Hematopoietic multipotent progenitor cell treated with erythropoietin and hydrocortisone succinate and interleukin-3 and kit ligand, for 15 days (in vitro differentiated cells): ENCODE measurements around the gene COG5.
A peak's percentile ranks its signal among the peaks of the same experiment; 100 is the strongest.

Experiments used
- DNase-seq: peaks from one replicate; pipeline ENCODE4 v3.0.0-alpha.2; 2015; ENCODE audit warnings: low spot score

COG5 gene

GRCh38 chr7:107463139-107464078 lies 100.3 kb downstream of the COG5 start:
- DNase-seq: peak; percentile 68

- DNase-seq: no peak
Measured at GRCh38 chr7:107461938-107462533, 101.7 kb downstream of the COG5 start.

DNA sequence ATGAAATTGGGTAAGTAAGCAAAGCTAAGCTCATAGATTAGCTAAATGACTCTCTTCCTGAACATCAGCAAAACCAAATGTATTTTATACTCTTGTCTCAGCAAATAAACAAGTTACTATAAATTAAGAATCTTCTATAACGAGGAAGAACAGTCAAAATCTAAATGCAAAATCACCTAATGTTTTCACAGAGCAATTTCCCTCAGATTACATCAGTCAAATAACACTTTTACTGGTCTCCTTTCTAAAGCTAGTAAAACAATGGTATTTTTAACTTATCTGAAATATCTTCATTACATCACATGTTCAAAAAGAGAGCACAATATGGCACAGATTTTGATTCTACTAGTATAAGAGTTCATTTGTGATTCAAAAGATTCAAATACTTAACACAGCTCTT lies 110.3 kb downstream of the COG5 start:
- DNase-seq: no peak

GRCh38 chr7:107450970-107451369 lies 112.8 kb downstream of the COG5 start:
- no peak for DNase-seq

DNA sequence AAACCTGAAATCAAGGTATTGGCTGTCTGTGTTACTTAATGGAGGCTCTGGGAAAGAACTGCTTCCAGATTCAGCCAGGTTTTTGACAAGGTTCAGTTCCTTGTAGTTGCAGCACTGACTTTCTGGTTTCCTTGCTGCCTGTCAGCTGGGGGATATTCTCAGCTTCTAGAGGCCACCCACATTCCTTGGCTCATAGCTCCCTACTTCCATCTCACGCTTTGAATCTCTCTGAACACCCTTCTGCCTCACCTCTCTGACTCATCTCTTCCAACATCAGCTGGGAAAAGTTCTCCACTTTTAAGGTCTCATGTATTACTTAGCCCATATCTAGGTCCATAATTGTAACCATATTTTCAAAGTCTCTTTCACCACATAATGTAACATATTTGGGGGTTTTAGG lies 116.7 kb downstream of the COG5 start:
- DNase-seq: no peak

- no peak for DNase-seq
Measured at GRCh38 chr7:107446531-107446930, 117.2 kb downstream of the COG5 start.

- DNase-seq: no peak
Measured at GRCh38 chr7:107442678-107443077, 121.0 kb downstream of the COG5 start.

DNA sequence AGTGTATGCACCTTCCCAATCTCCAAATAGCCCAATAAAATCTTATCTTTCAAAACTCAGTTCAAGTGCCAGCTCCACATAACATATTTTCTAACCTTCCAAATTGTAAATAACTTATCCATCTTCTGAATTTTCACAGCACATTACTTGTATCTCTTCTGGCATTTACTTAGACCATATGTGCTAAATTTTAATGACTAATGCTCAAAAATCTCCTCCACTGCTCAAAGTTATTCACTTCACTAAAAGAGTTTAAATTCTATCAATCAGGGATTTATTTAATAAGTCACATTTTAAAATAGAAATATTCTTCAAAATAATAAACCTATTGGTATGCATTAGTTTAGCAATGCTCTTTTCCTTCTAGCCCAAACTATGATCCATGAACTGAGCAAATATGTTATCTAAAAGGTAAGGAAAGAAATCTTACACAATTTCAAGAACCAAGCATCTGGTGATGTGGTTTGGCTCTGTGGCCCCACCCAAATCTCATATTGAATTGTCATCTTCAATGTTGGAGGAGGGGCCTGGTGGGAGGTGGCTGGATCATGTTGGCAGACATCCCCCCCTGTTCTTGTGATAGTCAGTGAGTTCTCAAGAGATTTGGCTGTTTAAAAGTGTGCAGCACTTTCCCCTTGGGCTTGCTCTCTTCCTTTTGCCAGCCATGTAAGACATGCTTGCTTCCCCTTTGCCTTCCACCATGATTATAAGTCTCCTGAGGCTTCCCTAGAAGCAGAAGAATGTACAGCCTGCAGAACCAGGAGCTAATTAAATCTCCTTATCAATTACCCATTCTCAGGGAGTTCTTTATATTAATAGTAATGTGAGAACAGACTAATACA lies 121.9 kb downstream of the COG5 start:
- DNase-seq: no peak

DNA sequence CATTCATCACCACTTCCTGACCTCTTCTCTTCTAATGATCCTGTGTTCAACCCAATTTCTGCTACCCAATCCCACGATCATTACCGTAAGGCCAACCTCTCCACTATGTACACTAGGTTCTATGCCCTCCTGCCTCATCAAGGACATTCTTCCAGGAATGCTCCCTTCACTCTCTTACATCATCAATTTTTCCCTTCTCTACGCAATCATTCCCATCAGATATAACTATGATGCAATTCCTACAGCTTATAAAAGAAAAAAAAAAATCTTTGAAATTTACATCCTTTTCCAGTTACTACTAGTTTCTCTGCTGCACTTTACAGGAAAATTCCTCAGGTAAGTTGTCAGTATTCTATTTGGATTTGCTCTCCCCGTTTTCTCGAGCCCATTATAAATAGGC lies 124.7 kb downstream of the COG5 start:
- DNase-seq: no peak

DNA sequence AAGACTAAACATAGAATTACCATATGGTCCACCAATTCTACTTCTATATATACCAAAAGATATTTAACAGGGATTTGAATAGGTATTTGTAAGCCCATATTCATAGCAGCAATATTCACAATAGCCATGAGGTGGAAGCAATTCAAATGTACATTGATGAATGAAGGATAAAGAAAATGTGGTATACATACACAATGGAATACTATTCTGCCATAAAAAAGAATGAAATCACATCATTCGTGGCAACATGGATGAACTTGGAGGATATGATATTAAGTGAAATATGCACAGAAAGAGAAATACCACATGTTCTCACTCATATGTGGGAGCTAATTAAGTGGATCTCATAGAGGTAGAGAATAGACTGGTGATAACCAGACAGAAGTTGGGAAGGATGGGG lies 128.0 kb downstream of the COG5 start:
- no peak for DNase-seq

GRCh38 chr7:107432261-107432660 lies 131.5 kb downstream of the COG5 start:
- no peak for DNase-seq

- DNase-seq: no peak
Measured at GRCh38 chr7:107430057-107430456, 133.7 kb downstream of the COG5 start.

DNA sequence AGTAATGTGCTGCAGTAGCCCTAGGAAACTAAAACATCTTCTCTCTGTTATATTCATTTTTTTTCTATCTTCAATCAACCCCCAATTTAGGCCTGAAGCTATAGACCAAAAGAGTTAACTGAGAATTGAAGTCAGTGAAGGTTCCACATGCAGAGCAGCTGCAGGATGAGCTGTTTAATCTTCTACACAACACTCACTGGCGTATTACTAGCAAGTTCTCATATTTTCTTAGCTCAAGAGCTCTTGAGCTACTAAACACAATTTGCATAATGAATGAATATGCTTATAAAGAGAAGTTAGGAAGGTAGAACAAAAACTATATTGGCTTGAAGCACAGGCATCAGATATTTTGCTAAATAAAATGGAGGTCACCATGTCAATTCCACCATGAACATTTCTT lies 135.1 kb downstream of the COG5 start:
- DNase-seq: no peak

GRCh38 chr7:107427462-107427861 lies 136.3 kb downstream of the COG5 start:
- no peak for DNase-seq

- no peak for DNase-seq
Measured at GRCh38 chr7:107414198-107414597, 149.5 kb downstream of the COG5 start.

DNA sequence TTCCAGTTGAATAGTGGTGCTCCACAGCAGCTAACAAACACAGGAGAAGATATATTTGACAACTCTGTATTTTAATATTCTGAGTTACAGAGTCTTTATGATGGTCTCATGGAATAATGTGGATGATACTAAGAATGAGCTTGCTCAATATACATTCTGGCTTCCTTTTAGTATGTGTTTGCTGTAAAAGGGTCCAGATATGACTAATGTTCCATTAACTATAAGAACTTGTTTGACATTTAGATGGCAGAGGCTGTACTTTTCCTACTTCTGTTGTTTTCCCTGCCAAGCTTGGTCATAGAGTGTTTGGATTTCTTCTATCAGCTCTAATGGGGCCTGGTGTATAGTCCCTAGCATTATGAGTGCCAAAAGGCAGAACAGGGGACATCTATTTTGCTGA lies 155.4 kb downstream of the COG5 start:
- DNase-seq: no peak

DNA sequence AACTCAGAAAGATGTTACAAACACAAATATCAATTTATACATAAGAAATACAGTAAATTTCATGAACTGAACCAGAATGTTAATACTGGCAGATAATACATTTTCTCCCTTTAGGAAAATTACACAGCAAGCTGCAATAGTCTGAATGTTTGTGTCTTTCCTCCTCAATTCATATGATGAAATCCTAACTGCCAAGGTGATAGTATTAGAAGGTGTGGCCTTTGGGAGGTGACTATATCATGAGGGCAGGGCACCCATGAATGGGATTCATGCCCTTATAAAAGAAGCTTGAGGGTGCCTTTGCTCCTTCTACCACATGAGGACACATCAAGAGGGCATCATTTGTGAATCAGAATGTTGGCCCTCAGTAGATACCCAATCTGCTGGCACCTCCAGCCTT lies 158.2 kb downstream of the COG5 start:
- no peak for DNase-seq

GRCh38 chr7:107404740-107405537 lies 158.8 kb downstream of the COG5 start:
- DNase-seq: no peak

- no peak for DNase-seq
Measured at GRCh38 chr7:107398161-107398560, 165.6 kb downstream of the COG5 start.

- no peak for DNase-seq
Measured at GRCh38 chr7:107396990-107397389, 166.7 kb downstream of the COG5 start.

DNA sequence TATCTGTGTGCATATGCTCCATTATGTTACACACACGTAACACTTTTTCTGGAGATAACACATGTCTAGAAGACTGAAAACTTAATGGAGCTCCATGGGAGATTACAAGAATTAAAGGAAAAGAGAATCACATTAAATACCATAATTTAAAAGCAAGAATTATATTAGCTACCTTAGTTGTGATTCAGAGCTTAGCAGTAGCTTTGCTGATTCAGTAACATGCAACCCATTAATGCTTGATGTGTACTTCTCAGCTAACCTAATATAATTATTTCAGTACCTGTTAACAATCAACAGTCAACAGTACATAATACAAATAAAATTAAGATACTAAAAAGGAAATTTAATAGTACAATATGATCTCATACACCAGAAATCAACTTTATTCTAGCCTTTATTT lies 167.6 kb downstream of the COG5 start:
- DNase-seq: no peak

DNA sequence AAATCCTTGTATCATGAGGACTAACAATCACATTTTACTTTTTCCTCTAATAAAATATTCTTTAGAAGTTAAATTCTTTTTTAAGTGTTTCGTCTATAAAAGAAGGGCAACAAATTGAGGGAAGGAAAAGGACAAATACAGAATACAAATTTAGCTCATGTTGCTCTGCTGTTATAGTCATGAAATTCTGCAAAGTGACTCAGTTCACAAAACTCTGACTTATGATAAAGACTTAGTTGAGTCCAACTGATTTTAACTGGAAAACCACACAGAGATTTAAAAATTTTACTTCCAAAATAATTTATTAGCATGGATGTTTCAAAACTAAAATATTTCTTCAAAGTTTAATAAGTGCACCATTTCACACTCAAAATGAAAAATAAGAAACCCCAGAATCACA lies 168.9 kb downstream of the COG5 start:
- no peak for DNase-seq
